ENCODE measurements around the gene CERS6.

DNA sequence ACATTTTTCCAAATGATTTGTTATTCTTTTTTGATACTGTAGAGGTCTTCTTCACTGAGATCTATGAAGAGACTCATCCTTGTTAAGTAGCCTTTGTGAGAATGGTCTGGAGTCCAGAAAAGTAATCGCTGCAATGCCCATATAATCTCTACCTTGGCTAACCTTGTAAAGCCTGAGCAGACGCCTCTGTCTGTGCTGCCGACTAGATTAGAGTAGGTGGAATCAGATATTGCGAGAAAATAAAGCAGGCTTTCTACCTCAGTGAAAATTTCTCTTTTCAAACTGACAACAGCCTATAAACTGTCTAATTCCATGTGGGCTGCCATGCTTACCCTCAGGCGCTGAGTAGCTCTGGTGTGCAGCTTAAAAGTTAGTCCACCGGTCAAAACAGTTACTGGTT lies 17.5 kb upstream of the CERS6 start:
- TF ChIP-seq, protein P1, sequence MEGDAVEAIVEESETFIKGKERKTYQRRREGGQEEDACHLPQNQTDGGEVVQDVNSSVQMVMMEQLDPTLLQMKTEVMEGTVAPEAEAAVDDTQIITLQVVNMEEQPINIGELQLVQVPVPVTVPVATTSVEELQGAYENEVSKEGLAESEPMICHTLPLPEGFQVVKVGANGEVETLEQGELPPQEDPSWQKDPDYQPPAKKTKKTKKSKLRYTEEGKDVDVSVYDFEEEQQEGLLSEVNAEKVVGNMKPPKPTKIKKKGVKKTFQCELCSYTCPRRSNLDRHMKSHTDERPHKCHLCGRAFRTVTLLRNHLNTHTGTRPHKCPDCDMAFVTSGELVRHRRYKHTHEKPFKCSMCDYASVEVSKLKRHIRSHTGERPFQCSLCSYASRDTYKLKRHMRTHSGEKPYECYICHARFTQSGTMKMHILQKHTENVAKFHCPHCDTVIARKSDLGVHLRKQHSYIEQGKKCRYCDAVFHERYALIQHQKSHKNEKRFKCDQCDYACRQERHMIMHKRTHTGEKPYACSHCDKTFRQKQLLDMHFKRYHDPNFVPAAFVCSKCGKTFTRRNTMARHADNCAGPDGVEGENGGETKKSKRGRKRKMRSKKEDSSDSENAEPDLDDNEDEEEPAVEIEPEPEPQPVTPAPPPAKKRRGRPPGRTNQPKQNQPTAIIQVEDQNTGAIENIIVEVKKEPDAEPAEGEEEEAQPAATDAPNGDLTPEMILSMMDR (IDR thresholded peaks at IDR 0.05) = no peak
- TF ChIP-seq POLR2A (IDR thresholded peaks at IDR 0.05) = no peak
